ENCODE measurements around the gene JAKMIP1.
"Not testable (repeated sequence)": the region's sequence is repeated elsewhere in the genome, so short reads cannot be mapped to it uniquely, and the experiment has no call there.

Gene JAKMIP1

GRCh38 chr4:6141554-6141953 is 58.8 kb downstream of the JAKMIP1 start:
- DNase-seq: no peak

GRCh38 chr4:6141021-6141420 is 59.3 kb downstream of the JAKMIP1 start:
- DNase-seq: not testable (repeated sequence)

- no peak for DNase-seq
Observed at GRCh38 chr4:6137747-6138135, 62.6 kb downstream of the JAKMIP1 start.

GRCh38 chr4:6137027-6137746 is 63.2 kb downstream of the JAKMIP1 start:
- DNase-seq: no peak

GRCh38 chr4:6134612-6135220 is 65.6 kb downstream of the JAKMIP1 start:
- DNase-seq: no peak

GRCh38 chr4:6132716-6133115 is 67.6 kb downstream of the JAKMIP1 start:
- DNase-seq: no peak

GRCh38 chr4:6128221-6128850 is 72.0 kb downstream of the JAKMIP1 start:
- no peak for DNase-seq

GRCh38 chr4:6126971-6127745 is 73.2 kb downstream of the JAKMIP1 start:
- DNase-seq: no peak

GRCh38 chr4:6125103-6125651 is 75.2 kb downstream of the JAKMIP1 start:
- DNase-seq: no peak

- no peak for DNase-seq
Observed at GRCh38 chr4:6124386-6125102, 75.8 kb downstream of the JAKMIP1 start.

- no peak for DNase-seq
Observed at GRCh38 chr4:6123976-6124375, 76.4 kb downstream of the JAKMIP1 start.

GRCh38 chr4:6123541-6123940 is 76.8 kb downstream of the JAKMIP1 start:
- no peak for DNase-seq

- no peak for DNase-seq
Observed at GRCh38 chr4:6123116-6123515, 77.2 kb downstream of the JAKMIP1 start.

GRCh38 chr4:6122496-6122895 is 77.9 kb downstream of the JAKMIP1 start:
- DNase-seq: no peak

GRCh38 chr4:6121941-6122340 is 78.4 kb downstream of the JAKMIP1 start:
- DNase-seq: no peak

- DNase-seq: no peak
Observed at GRCh38 chr4:6121276-6121850, 79.0 kb downstream of the JAKMIP1 start.

GRCh38 chr4:6120361-6120760 is 80.0 kb downstream of the JAKMIP1 start:
- DNase-seq: no peak

- DNase-seq: no peak
Observed at GRCh38 chr4:6119507-6120020, 80.8 kb downstream of the JAKMIP1 start.

GRCh38 chr4:6118201-6118600 is 82.1 kb downstream of the JAKMIP1 start:
- no peak for DNase-seq

- DNase-seq: no peak
Observed at GRCh38 chr4:6116696-6117285, 83.6 kb downstream of the JAKMIP1 start.
